ENCODE data around the gene CAPN5. TPM values are rescaled to one million over a fixed set of nuclear protein-coding genes. Genes with fewer than 3 reads are reported as not detected.
A peak's percentile ranks its signal among the peaks of the same experiment; 100 is the strongest.

The CAPN5 gene
- total and polyA plus RNA-seq, 2 experiments from 2014 or later = 25.2 to 28.8 TPM

GRCh38 chr11:77063407-77063806, 3.4 kb upstream of the CAPN5 start:
- Histone ChIP-seq H3K4me2 (no peak overlapping the region), H3K9me3 (ENCODE audit: low read depth) (no peaks in the 10 kb centered on the region), H3K36me3 (replicated peaks; ENCODE audit: insufficient read depth, low read depth) (no peaks in the 10 kb centered on the region), H3K4me1 (ENCODE audit: insufficient read depth) (peaks cover 28% of the 10 kb centered on the region), H3K79me2 (peaks cover 11% of the 10 kb centered on the region), H3K4me3 (no peak overlapping the region), H3K9me2 (replicated peaks; ENCODE audit: insufficient read depth) (no peaks in the 10 kb centered on the region), H3K27ac (peak overlapping the region; percentile 79), H2AFZ (no peak overlapping the region), H3K27me3 (no peaks in the 10 kb centered on the region), H4K20me1 (ENCODE audit: insufficient read depth, poor library complexity, severe bottlenecking) (no peaks in the 10 kb centered on the region)
- WGBS (ENCODE audit: low lambda C conversion rate, missing lambda C conversion rate) = 93% methylated on average over 1 of the region's 1 CpG
- TF ChIP-seq EZH2 (IDR thresholded peaks at IDR 0.05; ENCODE audit: borderline replicate concordance) = no peak
- TF ChIP-seq EZH2phosphoT487 (IDR thresholded peaks at IDR 0.05; ENCODE audit: low read depth, severe bottlenecking, unreplicated experiment) = no peak
- TF ChIP-seq CTCF (IDR thresholded peaks at IDR 0.05; ENCODE audit: poor library complexity) = no peak
- DNase-seq (ENCODE audit: low spot score) = no peak

DNA sequence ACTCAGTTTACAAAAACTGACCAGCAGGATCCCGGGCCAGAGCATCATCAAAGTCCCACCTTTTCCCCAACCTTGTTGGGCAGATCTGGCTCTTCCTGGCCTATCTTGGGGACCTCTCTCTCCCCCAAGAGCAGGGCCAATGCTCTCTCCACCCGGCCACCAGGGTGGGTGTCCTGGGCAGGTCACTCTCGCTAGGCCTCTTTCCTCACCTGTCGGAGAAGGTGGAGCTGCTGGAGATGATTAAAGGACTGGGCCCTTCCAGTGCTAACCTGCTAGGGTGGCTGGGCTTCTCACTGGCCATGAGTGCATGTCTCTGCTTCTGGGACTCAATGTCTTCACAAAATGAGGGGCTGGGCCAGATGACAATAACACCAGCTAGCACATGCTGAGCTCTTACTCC, 2.9 kb upstream of the CAPN5 start:
- WGBS (ENCODE audit: low lambda C conversion rate, missing lambda C conversion rate) = 99% methylated on average over 4 of the region's 4 CpGs
- no peak for TF ChIP-seq EZH2phosphoT487 (IDR thresholded peaks at IDR 0.05; ENCODE audit: low read depth, severe bottlenecking, unreplicated experiment)
- TF ChIP-seq CTCF (IDR thresholded peaks at IDR 0.05; ENCODE audit: poor library complexity) = no peak
- no peak for TF ChIP-seq EZH2 (IDR thresholded peaks at IDR 0.05; ENCODE audit: borderline replicate concordance)

DNA sequence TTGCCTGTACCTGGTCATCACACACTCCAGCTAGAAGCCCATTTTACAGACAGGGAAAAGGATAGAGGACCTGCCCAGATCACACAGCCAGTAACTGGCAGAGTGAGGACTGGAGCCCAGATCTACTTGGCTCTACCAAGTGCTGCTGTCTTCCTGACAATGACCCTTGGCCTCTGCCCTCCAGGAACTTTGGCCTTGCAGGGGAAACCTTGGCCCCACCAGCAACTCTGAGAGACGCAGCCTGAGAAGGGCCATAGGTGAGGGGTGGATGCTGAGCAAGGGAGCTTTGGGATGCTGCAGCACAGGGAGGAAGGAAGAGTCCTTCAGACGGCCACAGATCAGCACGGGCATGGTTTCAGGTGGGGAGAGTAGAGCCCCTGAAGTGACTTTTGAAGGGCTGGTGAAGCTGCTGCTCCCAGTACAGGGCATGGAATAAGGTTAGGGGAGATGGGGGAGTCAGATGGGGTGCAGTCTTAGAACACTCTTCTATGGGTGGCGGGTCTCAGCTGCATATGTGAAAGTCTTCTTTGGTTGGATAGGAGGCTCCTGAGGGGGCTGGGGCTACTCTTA, 2.0 kb upstream of the CAPN5 start:
- Histone ChIP-seq H4K20me1 (ENCODE audit: insufficient read depth, poor library complexity, severe bottlenecking) (no peaks in the 10 kb centered on the region), H3K4me2 (no peak overlapping the region), H3K36me3 (replicated peaks; ENCODE audit: insufficient read depth, low read depth) (no peaks in the 10 kb centered on the region), H3K9me2 (replicated peaks; ENCODE audit: insufficient read depth) (no peaks in the 10 kb centered on the region), H3K79me2 (peaks cover 25% of the 10 kb centered on the region), H3K4me1 (ENCODE audit: insufficient read depth) (peaks cover 33% of the 10 kb centered on the region), H2AFZ (no peak overlapping the region), H3K27me3 (no peaks in the 10 kb centered on the region), H3K4me3 (no peak overlapping the region), H3K9me3 (ENCODE audit: low read depth) (no peaks in the 10 kb centered on the region), H3K27ac (no peak overlapping the region)
- DNase-seq (ENCODE audit: low spot score) = no peak
- whole genome bisulfite sequencing (ENCODE audit: low lambda C conversion rate, missing lambda C conversion rate) = 89% methylated on average over 4 of the region's 4 CpGs
- TF ChIP-seq EZH2 (IDR thresholded peaks at IDR 0.05; ENCODE audit: borderline replicate concordance) (no peak), EZH2phosphoT487 (IDR thresholded peaks at IDR 0.05; ENCODE audit: low read depth, severe bottlenecking, unreplicated experiment) (no peak), CTCF (IDR thresholded peaks at IDR 0.05; ENCODE audit: poor library complexity) (no peak)

More for the DNA sequence above, 2.9 kb upstream of the CAPN5 start:
- Histone ChIP-seq H3K9me3 (ENCODE audit: low read depth) (no peaks in the 10 kb centered on the region), H3K27me3 (no peaks in the 10 kb centered on the region), H3K36me3 (replicated peaks; ENCODE audit: insufficient read depth, low read depth) (no peaks in the 10 kb centered on the region), H3K9me2 (replicated peaks; ENCODE audit: insufficient read depth) (no peaks in the 10 kb centered on the region), H3K4me3 (no peak overlapping the region), H3K27ac (peak overlapping the region; percentile 38), H4K20me1 (ENCODE audit: insufficient read depth, poor library complexity, severe bottlenecking) (no peaks in the 10 kb centered on the region), H3K4me1 (ENCODE audit: insufficient read depth) (peaks cover 31% of the 10 kb centered on the region), H2AFZ (no peak overlapping the region), H3K79me2 (peaks cover 16% of the 10 kb centered on the region), H3K4me2 (no peak overlapping the region)
- no peak for DNase-seq (ENCODE audit: low spot score)
